ENCODE results near the gene ARID5B.
"Not testable (repeated sequence)": the region's sequence is repeated elsewhere in the genome, so short reads cannot be mapped to it uniquely, and the experiment has no call there.

Gene ARID5B

DNA sequence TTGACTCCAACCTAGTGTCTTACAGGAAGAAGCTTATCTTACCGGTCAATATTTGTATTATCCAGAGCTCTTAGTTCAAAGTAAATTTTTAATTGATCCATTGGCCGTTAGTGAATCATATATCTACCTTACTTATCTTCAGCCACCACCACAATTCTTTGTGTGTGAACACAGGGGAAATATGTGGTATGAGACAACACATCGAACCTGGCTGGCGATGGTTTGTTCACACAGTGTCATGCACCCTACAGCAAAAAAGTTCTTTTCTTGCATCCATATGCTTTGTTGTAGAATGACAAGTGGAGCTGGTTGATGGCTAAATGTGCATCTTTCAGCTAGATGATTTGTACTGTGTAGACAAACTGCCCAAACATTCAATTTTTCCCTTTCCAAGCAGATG lies 65.8 kb downstream of the ARID5B start:
- no peak overlapping the region for H3K4me3 ChIP-seq (ENCODE audit: low read length)
- no peaks in the 10 kb centered on the region for H3K27me3 ChIP-seq (ENCODE audit: control insufficient read depth, insufficient read depth, low read length)
- no peaks in the 10 kb centered on the region for H3K36me3 ChIP-seq (ENCODE audit: control insufficient read depth, insufficient read depth, low read length)
- H3K4me1 ChIP-seq (ENCODE audit: control insufficient read depth, insufficient read depth, low read length) = peaks cover 12% of the 10 kb centered on the region
- no peak overlapping the region for H3K9ac ChIP-seq (ENCODE audit: low read length)
- no peaks in the 10 kb centered on the region for H3K9me3 ChIP-seq (ENCODE audit: control insufficient read depth, low read length)

GRCh38 chr10:61970182-61971002 lies 68.9 kb downstream of the ARID5B start:
- Histone ChIP-seq H3K27me3 (ENCODE audit: control insufficient read depth, insufficient read depth, low read length) (no peaks in the 10 kb centered on the region), H3K9me3 (ENCODE audit: control insufficient read depth, low read length) (no peaks in the 10 kb centered on the region), H3K9ac (ENCODE audit: low read length) (no peak overlapping the region), H3K4me3 (ENCODE audit: low read length) (no peak overlapping the region), H3K4me1 (ENCODE audit: control insufficient read depth, insufficient read depth, low read length) (peaks cover 11% of the 10 kb centered on the region), H3K36me3 (ENCODE audit: control insufficient read depth, insufficient read depth, low read length) (no peaks in the 10 kb centered on the region)

- Histone ChIP-seq H3K4me1 (ENCODE audit: control insufficient read depth, insufficient read depth, low read length) (peaks cover 11% of the 10 kb centered on the region), H3K4me3 (ENCODE audit: low read length) (no peak overlapping the region), H3K36me3 (ENCODE audit: control insufficient read depth, insufficient read depth, low read length) (no peaks in the 10 kb centered on the region), H3K9ac (ENCODE audit: low read length) (no peak overlapping the region), H3K9me3 (ENCODE audit: control insufficient read depth, low read length) (no peaks in the 10 kb centered on the region), H3K27me3 (ENCODE audit: control insufficient read depth, insufficient read depth, low read length) (no peaks in the 10 kb centered on the region)
Measured at GRCh38 chr10:61971003-61971325, 69.5 kb downstream of the ARID5B start.

DNA sequence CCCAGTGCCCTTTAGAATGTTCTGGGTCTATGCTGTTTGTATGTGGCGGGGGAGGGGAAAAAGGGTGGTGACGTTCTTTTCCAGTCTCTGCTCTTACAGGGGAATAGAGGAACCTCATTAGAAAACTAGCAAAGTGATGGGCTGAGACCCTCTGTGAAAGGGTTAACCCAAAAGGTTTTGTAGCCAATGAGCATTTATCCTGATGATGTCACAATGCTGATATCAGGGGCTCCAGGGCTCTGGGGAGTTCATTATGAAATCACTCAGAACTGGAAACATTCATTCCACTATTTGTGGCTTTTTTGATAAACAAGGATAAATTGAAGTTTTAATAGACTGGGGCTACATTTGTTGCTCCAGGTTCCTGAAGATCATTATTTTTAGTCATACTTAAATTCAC lies 71.7 kb downstream of the ARID5B start:
- no peak overlapping the region for H3K9ac ChIP-seq (ENCODE audit: low read length)
- H3K9me3 ChIP-seq (ENCODE audit: control insufficient read depth, low read length) = no peaks in the 10 kb centered on the region
- peaks cover 11% of the 10 kb centered on the region for H3K4me1 ChIP-seq (ENCODE audit: control insufficient read depth, insufficient read depth, low read length)
- H3K4me3 ChIP-seq (ENCODE audit: low read length) = no peak overlapping the region
- no peaks in the 10 kb centered on the region for H3K27me3 ChIP-seq (ENCODE audit: control insufficient read depth, insufficient read depth, low read length)
- no peaks in the 10 kb centered on the region for H3K36me3 ChIP-seq (ENCODE audit: control insufficient read depth, insufficient read depth, low read length)

DNA sequence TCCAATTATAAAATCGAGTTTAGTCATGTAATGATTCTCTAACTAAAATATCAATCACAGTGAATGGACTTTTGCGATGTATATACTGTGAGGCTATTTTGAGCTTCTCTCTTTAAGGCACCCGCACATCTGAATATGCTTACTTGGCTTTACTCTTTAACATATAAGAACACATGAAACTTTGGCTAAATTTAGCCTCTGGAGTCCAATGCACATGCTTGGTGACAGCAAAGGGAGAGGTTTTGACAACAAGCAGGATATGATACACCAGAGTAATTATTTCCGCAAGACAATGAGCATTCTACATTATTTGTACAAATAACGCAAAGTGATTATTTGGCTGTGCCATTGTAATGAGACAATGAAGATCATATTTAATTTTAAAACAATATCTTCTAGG lies 72.4 kb downstream of the ARID5B start:
- peaks cover 11% of the 10 kb centered on the region for H3K4me1 ChIP-seq (ENCODE audit: control insufficient read depth, insufficient read depth, low read length)
- H3K36me3 ChIP-seq (ENCODE audit: control insufficient read depth, insufficient read depth, low read length) = no peaks in the 10 kb centered on the region
- H3K9me3 ChIP-seq (ENCODE audit: control insufficient read depth, low read length) = no peaks in the 10 kb centered on the region
- no peak overlapping the region for H3K4me3 ChIP-seq (ENCODE audit: low read length)
- H3K9ac ChIP-seq (ENCODE audit: low read length) = no peak overlapping the region
- H3K27me3 ChIP-seq (ENCODE audit: control insufficient read depth, insufficient read depth, low read length) = no peaks in the 10 kb centered on the region

- H3K27me3 ChIP-seq (ENCODE audit: control insufficient read depth, insufficient read depth, low read length) = no peaks in the 10 kb centered on the region
- no peaks in the 10 kb centered on the region for H3K9me3 ChIP-seq (ENCODE audit: control insufficient read depth, low read length)
- H3K9ac ChIP-seq (ENCODE audit: low read length) = no peak overlapping the region
- H3K4me1 ChIP-seq (ENCODE audit: control insufficient read depth, insufficient read depth, low read length) = peaks cover 11% of the 10 kb centered on the region
- no peaks in the 10 kb centered on the region for H3K36me3 ChIP-seq (ENCODE audit: control insufficient read depth, insufficient read depth, low read length)
- no peak overlapping the region for H3K4me3 ChIP-seq (ENCODE audit: low read length)
Measured at GRCh38 chr10:61974601-61975390, 73.3 kb downstream of the ARID5B start.

- Histone ChIP-seq H3K9ac (ENCODE audit: low read length) (no peak overlapping the region), H3K9me3 (ENCODE audit: control insufficient read depth, low read length) (no peaks in the 10 kb centered on the region), H3K4me3 (ENCODE audit: low read length) (no peak overlapping the region), H3K4me1 (ENCODE audit: control insufficient read depth, insufficient read depth, low read length) (peaks cover 11% of the 10 kb centered on the region), H3K36me3 (ENCODE audit: control insufficient read depth, insufficient read depth, low read length) (no peaks in the 10 kb centered on the region), H3K27me3 (ENCODE audit: control insufficient read depth, insufficient read depth, low read length) (no peaks in the 10 kb centered on the region)
Measured at GRCh38 chr10:61975391-61975932, 74.0 kb downstream of the ARID5B start.

DNA sequence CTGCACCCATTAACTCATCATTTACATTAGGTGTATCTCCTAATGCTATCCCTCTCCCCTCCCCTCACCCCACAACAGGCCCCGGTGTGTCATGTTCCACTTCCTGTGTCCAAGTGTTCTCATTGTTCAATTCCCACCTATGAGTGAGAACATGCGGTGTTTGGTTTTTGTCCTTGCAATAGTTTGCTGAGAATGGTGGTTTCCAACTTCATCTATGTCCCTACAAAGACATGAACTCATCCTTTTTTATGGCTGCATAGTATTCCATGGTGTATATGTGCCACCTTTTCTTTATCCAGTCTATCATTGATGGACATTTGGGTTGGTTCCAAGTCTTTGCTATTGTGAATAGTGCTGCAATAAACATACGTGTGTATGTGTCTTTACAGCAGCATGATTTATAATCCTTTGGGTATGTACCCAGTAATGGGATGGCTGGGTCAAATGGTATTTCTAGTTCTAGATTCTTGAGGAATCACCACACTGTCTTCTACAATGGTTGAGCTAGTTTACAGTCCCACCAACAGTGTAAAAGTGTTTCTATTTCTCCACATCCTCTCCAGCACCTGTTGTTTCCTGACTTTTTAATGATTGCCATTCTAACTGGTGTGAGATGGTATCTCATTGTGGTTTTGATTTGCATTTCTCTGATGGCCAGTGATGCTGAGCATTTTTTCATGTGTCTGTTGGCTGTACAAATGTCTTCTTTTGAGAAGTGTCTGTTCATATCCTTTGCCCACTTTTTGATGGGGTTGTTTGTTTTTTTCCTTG lies 75.6 kb downstream of the ARID5B start:
- not testable (repeated sequence) for H3K4me3 ChIP-seq (ENCODE audit: low read length); H3K9ac ChIP-seq (ENCODE audit: low read length); H3K9me3 ChIP-seq (ENCODE audit: control insufficient read depth, low read length); H3K27me3 ChIP-seq (ENCODE audit: control insufficient read depth, insufficient read depth, low read length); H3K36me3 ChIP-seq (ENCODE audit: control insufficient read depth, insufficient read depth, low read length)
- H3K4me1 ChIP-seq (ENCODE audit: control insufficient read depth, insufficient read depth, low read length) = peaks cover 17% of the 10 kb centered on the region

- Histone ChIP-seq H3K27me3 (ENCODE audit: control insufficient read depth, insufficient read depth, low read length) (no peaks in the 10 kb centered on the region), H3K9ac (ENCODE audit: low read length) (no peak overlapping the region), H3K4me1 (ENCODE audit: control insufficient read depth, insufficient read depth, low read length) (peaks cover 7% of the 10 kb centered on the region), H3K9me3 (ENCODE audit: control insufficient read depth, low read length) (no peaks in the 10 kb centered on the region), H3K36me3 (ENCODE audit: control insufficient read depth, insufficient read depth, low read length) (no peaks in the 10 kb centered on the region), H3K4me3 (ENCODE audit: low read length) (no peak overlapping the region)
Measured at GRCh38 chr10:61978965-61979364, 77.5 kb downstream of the ARID5B start.

GRCh38 chr10:61981460-61981859 lies 80.0 kb downstream of the ARID5B start:
- Histone ChIP-seq H3K27me3 (ENCODE audit: control insufficient read depth, insufficient read depth, low read length) (no peaks in the 10 kb centered on the region), H3K4me3 (ENCODE audit: low read length) (no peak overlapping the region), H3K9ac (ENCODE audit: low read length) (no peak overlapping the region), H3K36me3 (ENCODE audit: control insufficient read depth, insufficient read depth, low read length) (no peaks in the 10 kb centered on the region), H3K9me3 (ENCODE audit: control insufficient read depth, low read length) (no peaks in the 10 kb centered on the region), H3K4me1 (ENCODE audit: control insufficient read depth, insufficient read depth, low read length) (peaks cover 6% of the 10 kb centered on the region)

DNA sequence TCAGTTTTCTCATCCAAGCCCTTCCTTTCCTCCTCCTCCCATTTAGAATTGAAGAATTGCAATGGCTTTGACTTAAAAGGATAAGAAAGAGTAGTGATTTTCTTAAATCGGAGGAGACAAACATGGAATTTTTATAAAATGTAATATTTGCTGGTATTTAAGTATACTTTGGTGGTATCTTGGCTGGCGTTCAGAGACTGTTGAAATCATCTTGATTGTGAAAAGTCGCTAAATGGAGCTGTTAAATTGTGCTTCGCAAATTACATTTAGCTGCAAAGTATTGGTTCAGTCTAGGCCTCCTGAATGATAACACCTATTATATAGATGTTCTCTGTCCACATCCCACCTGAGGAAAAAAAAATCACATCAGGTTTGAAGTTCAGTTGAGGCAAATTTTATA lies 81.8 kb downstream of the ARID5B start:
- Histone ChIP-seq H3K4me3 (ENCODE audit: low read length) (no peak overlapping the region), H3K4me1 (ENCODE audit: control insufficient read depth, insufficient read depth, low read length) (peaks cover 10% of the 10 kb centered on the region), H3K9ac (ENCODE audit: low read length) (no peak overlapping the region), H3K27me3 (ENCODE audit: control insufficient read depth, insufficient read depth, low read length) (no peaks in the 10 kb centered on the region), H3K36me3 (ENCODE audit: control insufficient read depth, insufficient read depth, low read length) (no peaks in the 10 kb centered on the region), H3K9me3 (ENCODE audit: control insufficient read depth, low read length) (no peaks in the 10 kb centered on the region)

Data from mucosa of stomach (tissue), 1 donor.